WTC11 (cell line): ENCODE measurements around the gene RPL27. TPM values are rescaled to one million over a fixed set of nuclear protein-coding genes. Genes with fewer than 3 reads are reported as not detected.

Experiments
- FOXJ3 ChIP-seq: sonication (generic); formaldehyde crosslinking; IDR thresholded peaks from 2 replicates; pipeline ENCODE4 v1.9.0; 2021; ENCODE audit warnings: missing genetic modification reagents, mild to moderate bottlenecking, borderline replicate concordance
- FOXK1 ChIP-seq: sonication (generic); formaldehyde crosslinking; IDR thresholded peaks from 2 replicates; pipeline ENCODE4 v1.8.0; 2022; ENCODE audit warnings: mild to moderate bottlenecking, moderate library complexity, missing genetic modification reagents
- FOXP1 ChIP-seq: sonication (generic); formaldehyde crosslinking; IDR thresholded peaks from 2 replicates; pipeline ENCODE4 v1.8.0; 2022; ENCODE audit warnings: missing genetic modification reagents, mild to moderate bottlenecking, moderate library complexity, borderline replicate concordance
- JUN ChIP-seq: sonication (generic); formaldehyde crosslinking; IDR thresholded peaks from 2 replicates; pipeline ENCODE4 v1.8.0; 2023; ENCODE audit warnings: mild to moderate bottlenecking, missing genetic modification reagents
- KAT7 ChIP-seq: sonication (generic); formaldehyde crosslinking; IDR thresholded peaks from 2 replicates; pipeline ENCODE4 v1.8.1; 2023; ENCODE audit warnings: missing genetic modification reagents, mild to moderate bottlenecking, borderline replicate concordance
- MXD4 ChIP-seq: fragments of 250-450 bp; sonication (Bioruptor Pico); IDR thresholded peaks from 2 replicates; pipeline ENCODE4 v1.8.0; 2021; ENCODE audit warnings: mild to moderate bottlenecking, moderate library complexity, borderline replicate concordance
- MYBL2 ChIP-seq: sonication (generic); formaldehyde crosslinking; IDR thresholded peaks from 2 replicates; pipeline ENCODE4 v1.8.1; 2023; ENCODE audit warnings: mild to moderate bottlenecking, moderate library complexity, missing genetic modification reagents
- NFATC4 ChIP-seq: fragments of 250-450 bp; sonication (Bioruptor Pico); IDR thresholded peaks from 2 replicates; pipeline ENCODE4 v1.9.0; 2021; ENCODE audit warnings: mild to moderate bottlenecking
- NFYB ChIP-seq: sonication (generic); formaldehyde crosslinking; conservative IDR thresholded peaks from 2 replicates; pipeline ENCODE4 v1.8.0; 2022; ENCODE audit warnings: low read depth, missing genetic modification reagents
- NR3C1 ChIP-seq: sonication (generic); formaldehyde crosslinking; conservative IDR thresholded peaks from 2 replicates; pipeline ENCODE4 v1.8.1; 2023; ENCODE audit warnings: low read depth, mild to moderate bottlenecking, missing genetic modification reagents
- OVOL2 ChIP-seq: fragments of 250-450 bp; sonication (Bioruptor Pico); IDR thresholded peaks from 2 replicates; pipeline ENCODE4 v1.9.0; 2021; ENCODE audit warnings: mild to moderate bottlenecking, borderline replicate concordance
- RELA ChIP-seq: sonication (generic); formaldehyde crosslinking; IDR thresholded peaks from 2 replicates; pipeline ENCODE4 v1.8.1; 2022; ENCODE audit warnings: missing genetic modification reagents, mild to moderate bottlenecking, borderline replicate concordance
- SMAD4 ChIP-seq: sonication (generic); formaldehyde crosslinking; IDR thresholded peaks from 2 replicates; pipeline ENCODE4 v1.8.0; 2022; ENCODE audit warnings: mild to moderate bottlenecking, missing genetic modification reagents
- ZNF219 ChIP-seq: sonication (generic); formaldehyde crosslinking; IDR thresholded peaks from 2 replicates; pipeline ENCODE4 v1.8.0; 2023; ENCODE audit warnings: missing genetic modification reagents, mild to moderate bottlenecking, borderline replicate concordance
- ZNF317 ChIP-seq: sonication (generic); formaldehyde crosslinking; IDR thresholded peaks from 2 replicates; pipeline ENCODE4 v1.8.1; 2023; ENCODE audit warnings: low read depth, mild to moderate bottlenecking, moderate library complexity, missing genetic modification reagents, borderline replicate concordance
- total RNA-seq: library from RNA; stranded (reverse); gene quantifications from 3 replicates; pipeline ENCODE4 v1.2.3, GENCODE V29; 2021
- TF ChIP-seq, protein P1 (sequence below): sonication (generic); formaldehyde crosslinking; IDR thresholded peaks from 2 replicates; pipeline ENCODE4 v1.8.1; 2023; ENCODE audit warnings: mild to moderate bottlenecking, missing genetic modification reagents, borderline replicate concordance
- TF ChIP-seq, protein P2 (sequence below): sonication (generic); formaldehyde crosslinking; IDR thresholded peaks from 2 replicates; pipeline ENCODE4 v1.8.1; 2022; ENCODE audit warnings: low read depth, missing genetic modification reagents, borderline replicate concordance
- TF ChIP-seq, protein P3 (sequence below): fragments of 250-450 bp; sonication (Bioruptor Pico); IDR thresholded peaks from 2 replicates; pipeline ENCODE4 v1.8.0; 2021; ENCODE audit warnings: mild to moderate bottlenecking
- TF ChIP-seq, protein P4 (sequence below): sonication (generic); formaldehyde crosslinking; conservative IDR thresholded peaks from 2 replicates; pipeline ENCODE4 v1.8.1; 2023; ENCODE audit warnings: mild to moderate bottlenecking, low read depth, missing genetic modification reagents, moderate library complexity
- TF ChIP-seq, protein P5 (sequence below): sonication (generic); formaldehyde crosslinking; IDR thresholded peaks from 2 replicates; pipeline ENCODE4 v1.8.1; 2023; ENCODE audit warnings: mild to moderate bottlenecking, moderate library complexity, missing genetic modification reagents
- TF ChIP-seq, protein P6 (sequence below): sonication (generic); formaldehyde crosslinking; IDR thresholded peaks from 2 replicates; pipeline ENCODE4 v1.8.1; 2022; ENCODE audit warnings: low read depth, mild to moderate bottlenecking, moderate library complexity, missing genetic modification reagents, borderline replicate concordance
- TF ChIP-seq, protein P7 (sequence below): fragments of 250-450 bp; sonication (Bioruptor Pico); conservative IDR thresholded peaks from 2 replicates; pipeline ENCODE4 v1.9.0; 2021; ENCODE audit warnings: mild to moderate bottlenecking

Gene RPL27
- total RNA-seq, 1 experiment from 2014 or later: 1,391 TPM

DNA sequence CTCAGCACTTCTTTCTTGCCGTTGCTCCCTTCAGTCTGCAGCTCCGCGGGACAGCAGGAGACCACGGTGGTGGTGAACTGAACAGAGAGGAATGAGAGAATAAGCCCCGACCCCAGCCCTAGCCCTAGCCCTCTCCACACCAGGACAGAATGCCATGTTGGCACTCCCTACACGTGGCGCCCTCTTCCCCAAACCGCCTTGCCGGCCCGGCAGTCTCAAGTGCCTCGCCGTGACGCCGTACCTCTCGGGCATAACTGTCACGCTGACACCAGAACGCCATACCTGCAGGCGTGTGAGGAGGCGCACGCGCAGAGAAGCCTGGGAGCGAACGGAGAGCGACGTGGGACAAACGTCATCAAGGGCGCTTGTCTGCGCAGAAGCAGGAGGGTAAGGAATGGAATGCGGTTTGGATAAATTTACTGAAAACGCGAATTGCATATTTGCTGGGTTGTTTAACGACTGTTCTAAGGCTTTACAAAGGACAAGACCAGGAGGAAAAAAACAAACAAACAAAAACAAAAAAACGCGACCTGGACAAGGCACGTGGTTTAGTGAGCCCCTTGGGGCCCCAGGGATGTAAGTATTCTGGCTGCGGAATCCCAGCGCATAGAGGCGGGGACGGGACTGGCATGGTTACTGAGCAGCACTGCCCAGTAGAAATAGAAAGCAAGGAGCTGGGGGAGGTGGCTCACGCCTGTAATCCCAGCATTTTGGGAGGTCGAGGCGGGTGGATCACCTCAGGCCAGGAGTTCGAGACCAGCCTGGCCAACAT lies 33.9 kb upstream of the RPL27 start, which contains the start of gene AARSD1 (continued):
- TF ChIP-seq FOXP1 (peak; percentile 42; the same call in 1 of the 2 replicates), NFATC4 (no peak), MXD4 (no peak), SMAD4 (no peak), RELA (CRISPR knock-in tag) (no peak), ZNF219 (CRISPR knock-in tag) (no peak), KAT7 (CRISPR knock-in tag) (no peak), JUN (no peak), FOXJ3 (CRISPR knock-in tag) (no peak), NFYB (CRISPR knock-in tag) (no peak), OVOL2 (CRISPR knock-in tag) (no peak), ZNF317 (CRISPR knock-in tag) (no peak), MYBL2 (0 out of 2 replicates have a peak, but pooled peaks have one; percentile 40), NR3C1 (CRISPR knock-in tag) (no peak), FOXK1 (peak; percentile 92)
- TF ChIP-seq, protein P1, sequence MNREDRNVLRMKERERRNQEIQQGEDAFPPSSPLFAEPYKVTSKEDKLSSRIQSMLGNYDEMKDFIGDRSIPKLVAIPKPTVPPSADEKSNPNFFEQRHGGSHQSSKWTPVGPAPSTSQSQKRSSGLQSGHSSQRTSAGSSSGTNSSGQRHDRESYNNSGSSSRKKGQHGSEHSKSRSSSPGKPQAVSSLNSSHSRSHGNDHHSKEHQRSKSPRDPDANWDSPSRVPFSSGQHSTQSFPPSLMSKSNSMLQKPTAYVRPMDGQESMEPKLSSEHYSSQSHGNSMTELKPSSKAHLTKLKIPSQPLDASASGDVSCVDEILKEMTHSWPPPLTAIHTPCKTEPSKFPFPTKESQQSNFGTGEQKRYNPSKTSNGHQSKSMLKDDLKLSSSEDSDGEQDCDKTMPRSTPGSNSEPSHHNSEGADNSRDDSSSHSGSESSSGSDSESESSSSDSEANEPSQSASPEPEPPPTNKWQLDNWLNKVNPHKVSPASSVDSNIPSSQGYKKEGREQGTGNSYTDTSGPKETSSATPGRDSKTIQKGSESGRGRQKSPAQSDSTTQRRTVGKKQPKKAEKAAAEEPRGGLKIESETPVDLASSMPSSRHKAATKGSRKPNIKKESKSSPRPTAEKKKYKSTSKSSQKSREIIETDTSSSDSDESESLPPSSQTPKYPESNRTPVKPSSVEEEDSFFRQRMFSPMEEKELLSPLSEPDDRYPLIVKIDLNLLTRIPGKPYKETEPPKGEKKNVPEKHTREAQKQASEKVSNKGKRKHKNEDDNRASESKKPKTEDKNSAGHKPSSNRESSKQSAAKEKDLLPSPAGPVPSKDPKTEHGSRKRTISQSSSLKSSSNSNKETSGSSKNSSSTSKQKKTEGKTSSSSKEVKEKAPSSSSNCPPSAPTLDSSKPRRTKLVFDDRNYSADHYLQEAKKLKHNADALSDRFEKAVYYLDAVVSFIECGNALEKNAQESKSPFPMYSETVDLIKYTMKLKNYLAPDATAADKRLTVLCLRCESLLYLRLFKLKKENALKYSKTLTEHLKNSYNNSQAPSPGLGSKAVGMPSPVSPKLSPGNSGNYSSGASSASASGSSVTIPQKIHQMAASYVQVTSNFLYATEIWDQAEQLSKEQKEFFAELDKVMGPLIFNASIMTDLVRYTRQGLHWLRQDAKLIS: no peak
- TF ChIP-seq, protein P2, sequence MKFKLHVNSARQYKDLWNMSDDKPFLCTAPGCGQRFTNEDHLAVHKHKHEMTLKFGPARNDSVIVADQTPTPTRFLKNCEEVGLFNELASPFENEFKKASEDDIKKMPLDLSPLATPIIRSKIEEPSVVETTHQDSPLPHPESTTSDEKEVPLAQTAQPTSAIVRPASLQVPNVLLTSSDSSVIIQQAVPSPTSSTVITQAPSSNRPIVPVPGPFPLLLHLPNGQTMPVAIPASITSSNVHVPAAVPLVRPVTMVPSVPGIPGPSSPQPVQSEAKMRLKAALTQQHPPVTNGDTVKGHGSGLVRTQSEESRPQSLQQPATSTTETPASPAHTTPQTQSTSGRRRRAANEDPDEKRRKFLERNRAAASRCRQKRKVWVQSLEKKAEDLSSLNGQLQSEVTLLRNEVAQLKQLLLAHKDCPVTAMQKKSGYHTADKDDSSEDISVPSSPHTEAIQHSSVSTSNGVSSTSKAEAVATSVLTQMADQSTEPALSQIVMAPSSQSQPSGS: no peak
- TF ChIP-seq, protein P3, sequence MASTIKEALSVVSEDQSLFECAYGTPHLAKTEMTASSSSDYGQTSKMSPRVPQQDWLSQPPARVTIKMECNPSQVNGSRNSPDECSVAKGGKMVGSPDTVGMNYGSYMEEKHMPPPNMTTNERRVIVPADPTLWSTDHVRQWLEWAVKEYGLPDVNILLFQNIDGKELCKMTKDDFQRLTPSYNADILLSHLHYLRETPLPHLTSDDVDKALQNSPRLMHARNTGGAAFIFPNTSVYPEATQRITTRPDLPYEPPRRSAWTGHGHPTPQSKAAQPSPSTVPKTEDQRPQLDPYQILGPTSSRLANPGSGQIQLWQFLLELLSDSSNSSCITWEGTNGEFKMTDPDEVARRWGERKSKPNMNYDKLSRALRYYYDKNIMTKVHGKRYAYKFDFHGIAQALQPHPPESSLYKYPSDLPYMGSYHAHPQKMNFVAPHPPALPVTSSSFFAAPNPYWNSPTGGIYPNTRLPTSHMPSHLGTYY: no peak
- TF ChIP-seq, protein P4, sequence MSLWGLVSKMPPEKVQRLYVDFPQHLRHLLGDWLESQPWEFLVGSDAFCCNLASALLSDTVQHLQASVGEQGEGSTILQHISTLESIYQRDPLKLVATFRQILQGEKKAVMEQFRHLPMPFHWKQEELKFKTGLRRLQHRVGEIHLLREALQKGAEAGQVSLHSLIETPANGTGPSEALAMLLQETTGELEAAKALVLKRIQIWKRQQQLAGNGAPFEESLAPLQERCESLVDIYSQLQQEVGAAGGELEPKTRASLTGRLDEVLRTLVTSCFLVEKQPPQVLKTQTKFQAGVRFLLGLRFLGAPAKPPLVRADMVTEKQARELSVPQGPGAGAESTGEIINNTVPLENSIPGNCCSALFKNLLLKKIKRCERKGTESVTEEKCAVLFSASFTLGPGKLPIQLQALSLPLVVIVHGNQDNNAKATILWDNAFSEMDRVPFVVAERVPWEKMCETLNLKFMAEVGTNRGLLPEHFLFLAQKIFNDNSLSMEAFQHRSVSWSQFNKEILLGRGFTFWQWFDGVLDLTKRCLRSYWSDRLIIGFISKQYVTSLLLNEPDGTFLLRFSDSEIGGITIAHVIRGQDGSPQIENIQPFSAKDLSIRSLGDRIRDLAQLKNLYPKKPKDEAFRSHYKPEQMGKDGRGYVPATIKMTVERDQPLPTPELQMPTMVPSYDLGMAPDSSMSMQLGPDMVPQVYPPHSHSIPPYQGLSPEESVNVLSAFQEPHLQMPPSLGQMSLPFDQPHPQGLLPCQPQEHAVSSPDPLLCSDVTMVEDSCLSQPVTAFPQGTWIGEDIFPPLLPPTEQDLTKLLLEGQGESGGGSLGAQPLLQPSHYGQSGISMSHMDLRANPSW (CRISPR knock-in tag): no peak
- TF ChIP-seq, protein P5, sequence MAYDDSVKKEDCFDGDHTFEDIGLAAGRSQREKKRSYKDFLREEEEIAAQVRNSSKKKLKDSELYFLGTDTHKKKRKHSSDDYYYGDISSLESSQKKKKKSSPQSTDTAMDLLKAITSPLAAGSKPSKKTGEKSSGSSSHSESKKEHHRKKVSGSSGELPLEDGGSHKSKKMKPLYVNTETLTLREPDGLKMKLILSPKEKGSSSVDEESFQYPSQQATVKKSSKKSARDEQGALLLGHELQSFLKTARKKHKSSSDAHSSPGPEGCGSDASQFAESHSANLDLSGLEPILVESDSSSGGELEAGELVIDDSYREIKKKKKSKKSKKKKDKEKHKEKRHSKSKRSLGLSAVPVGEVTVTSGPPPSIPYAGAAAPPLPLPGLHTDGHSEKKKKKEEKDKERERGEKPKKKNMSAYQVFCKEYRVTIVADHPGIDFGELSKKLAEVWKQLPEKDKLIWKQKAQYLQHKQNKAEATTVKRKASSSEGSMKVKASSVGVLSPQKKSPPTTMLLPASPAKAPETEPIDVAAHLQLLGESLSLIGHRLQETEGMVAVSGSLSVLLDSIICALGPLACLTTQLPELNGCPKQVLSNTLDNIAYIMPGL (CRISPR knock-in tag): no peak
- TF ChIP-seq, protein P6, sequence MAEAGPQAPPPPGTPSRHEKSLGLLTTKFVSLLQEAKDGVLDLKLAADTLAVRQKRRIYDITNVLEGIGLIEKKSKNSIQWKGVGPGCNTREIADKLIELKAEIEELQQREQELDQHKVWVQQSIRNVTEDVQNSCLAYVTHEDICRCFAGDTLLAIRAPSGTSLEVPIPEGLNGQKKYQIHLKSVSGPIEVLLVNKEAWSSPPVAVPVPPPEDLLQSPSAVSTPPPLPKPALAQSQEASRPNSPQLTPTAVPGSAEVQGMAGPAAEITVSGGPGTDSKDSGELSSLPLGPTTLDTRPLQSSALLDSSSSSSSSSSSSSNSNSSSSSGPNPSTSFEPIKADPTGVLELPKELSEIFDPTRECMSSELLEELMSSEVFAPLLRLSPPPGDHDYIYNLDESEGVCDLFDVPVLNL (CRISPR knock-in tag): no peak
- TF ChIP-seq, protein P7, sequence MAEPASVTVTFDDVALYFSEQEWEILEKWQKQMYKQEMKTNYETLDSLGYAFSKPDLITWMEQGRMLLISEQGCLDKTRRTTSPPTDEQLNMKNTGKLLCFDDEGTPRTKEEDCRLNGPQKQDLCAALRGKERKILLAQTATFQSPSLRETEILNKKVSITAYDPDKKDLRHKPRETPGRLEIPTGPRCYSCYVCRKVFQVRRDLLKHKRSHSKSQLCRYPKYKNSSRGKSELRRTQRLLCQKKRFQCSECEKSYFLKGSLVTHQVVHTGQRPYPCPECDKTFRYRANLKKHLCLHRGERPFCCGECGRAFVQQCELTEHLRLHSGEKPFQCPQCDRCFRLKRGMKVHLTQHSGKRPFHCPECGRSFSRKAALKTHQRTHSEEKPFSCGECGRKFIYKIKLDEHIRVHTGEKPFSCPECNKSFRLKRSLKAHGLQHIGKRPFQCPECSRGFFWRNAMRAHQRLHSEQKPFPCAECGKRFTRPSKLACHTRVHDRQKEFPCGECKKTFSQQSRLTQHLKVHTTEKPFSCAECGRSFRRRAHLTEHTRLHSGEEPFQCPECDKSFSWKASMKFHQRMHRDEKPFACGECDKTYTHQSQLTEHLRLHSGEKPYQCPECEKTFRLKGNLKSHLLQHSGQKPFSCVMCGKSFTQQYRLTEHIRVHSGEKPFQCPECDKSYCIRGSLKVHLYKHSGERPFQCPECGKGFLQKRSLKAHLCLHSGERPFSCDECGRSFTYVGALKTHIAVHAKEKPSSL: no peak
